Prostate gland (tissue), 2 donors: ENCODE measurements around the gene POP5.

Experiments
- POLR2A ChIP-seq: fragments of 450-650 bp; IDR thresholded peaks from one replicate; pipeline ENCODE4 v1.6.1; 2016; ENCODE audit warnings: antibody characterized with exemption, mild to moderate bottlenecking
- POLR2AphosphoS5 ChIP-seq: sonication (generic); formaldehyde crosslinking; IDR thresholded peaks from one replicate; pipeline ENCODE4 v1.6.1; 2017; ENCODE audit warnings: antibody characterized with exemption
- TF ChIP-seq, protein P1 (sequence below), 4 experiments: fragments of 200-600 bp in 2 of 4; fragments of 450-650 bp in 2 of 4; sonication (generic) in 2 of 4; IDR thresholded peaks; 1 replicate in 3 of 4; 2 replicates in 1 of 4; pipeline ENCODE4 v1.5.1; 2016 to 2019; ENCODE audit warnings: antibody characterized with exemption in 4 of 4, mild to moderate bottlenecking in 2 of 4, moderate library complexity in 2 of 4

DNA sequence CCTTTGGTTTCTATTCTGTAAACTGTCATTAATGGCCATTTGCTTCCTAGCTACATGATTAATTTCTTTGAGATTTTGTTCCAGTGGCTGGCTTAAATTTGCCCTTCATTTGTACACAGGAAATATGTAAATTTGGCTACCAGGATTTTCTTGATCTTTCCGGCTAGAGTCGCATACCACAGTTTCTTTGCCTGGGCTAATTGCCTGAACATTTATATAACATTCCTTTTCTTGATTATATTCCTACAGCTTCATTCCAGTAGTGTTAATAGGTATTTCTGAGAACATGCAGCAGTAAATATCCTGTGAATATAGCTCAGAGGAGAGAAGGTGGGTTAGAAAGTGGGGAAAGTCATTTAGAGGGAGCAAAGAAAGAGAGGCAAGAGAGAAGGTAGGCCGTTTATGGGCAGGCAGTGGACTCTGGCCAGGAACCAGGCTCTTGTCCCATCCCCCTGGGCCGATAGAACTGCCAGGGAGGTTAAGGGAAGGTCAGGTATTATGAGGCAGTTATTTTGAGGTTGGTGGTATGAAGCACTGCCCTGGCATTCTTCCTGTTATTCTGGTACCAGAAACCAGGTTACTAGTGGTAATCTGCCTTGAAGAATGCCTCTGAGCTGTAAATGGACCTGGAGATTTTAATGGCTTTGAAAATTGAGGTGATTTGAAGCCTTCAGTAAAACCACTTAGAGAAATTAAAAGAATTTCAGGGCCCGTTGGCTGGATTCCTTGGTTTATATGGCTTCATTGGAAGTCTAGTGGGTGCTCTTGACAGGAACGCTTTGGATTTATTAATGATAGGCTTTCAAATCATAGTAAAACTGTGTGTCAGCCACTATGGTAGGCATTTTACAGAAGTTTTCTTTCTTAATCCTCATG is 42.7 kb downstream of the POP5 start:
- TF ChIP-seq, protein P1, sequence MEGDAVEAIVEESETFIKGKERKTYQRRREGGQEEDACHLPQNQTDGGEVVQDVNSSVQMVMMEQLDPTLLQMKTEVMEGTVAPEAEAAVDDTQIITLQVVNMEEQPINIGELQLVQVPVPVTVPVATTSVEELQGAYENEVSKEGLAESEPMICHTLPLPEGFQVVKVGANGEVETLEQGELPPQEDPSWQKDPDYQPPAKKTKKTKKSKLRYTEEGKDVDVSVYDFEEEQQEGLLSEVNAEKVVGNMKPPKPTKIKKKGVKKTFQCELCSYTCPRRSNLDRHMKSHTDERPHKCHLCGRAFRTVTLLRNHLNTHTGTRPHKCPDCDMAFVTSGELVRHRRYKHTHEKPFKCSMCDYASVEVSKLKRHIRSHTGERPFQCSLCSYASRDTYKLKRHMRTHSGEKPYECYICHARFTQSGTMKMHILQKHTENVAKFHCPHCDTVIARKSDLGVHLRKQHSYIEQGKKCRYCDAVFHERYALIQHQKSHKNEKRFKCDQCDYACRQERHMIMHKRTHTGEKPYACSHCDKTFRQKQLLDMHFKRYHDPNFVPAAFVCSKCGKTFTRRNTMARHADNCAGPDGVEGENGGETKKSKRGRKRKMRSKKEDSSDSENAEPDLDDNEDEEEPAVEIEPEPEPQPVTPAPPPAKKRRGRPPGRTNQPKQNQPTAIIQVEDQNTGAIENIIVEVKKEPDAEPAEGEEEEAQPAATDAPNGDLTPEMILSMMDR (IDR thresholded peaks at IDR 0.05), result no peak
- TF ChIP-seq POLR2A, result peak; percentile 21
- TF ChIP-seq POLR2AphosphoS5, result peak; percentile 61
